GM19463 (cell line): ENCODE measurements around the gene POMT2.

ENCODE experiments used
- ATAC-seq: cut with Tn5 transposase; IDR thresholded peaks from one replicate; pipeline ENCODE4 v1.9.1; 2021; ENCODE audit warnings: mild to moderate bottlenecking, moderate library complexity; ENCODE audit not compliant: unreplicated experiment

The POMT2 gene

GRCh38 chr14:77245820-77246219, 74.9 kb downstream of the POMT2 start:
- ATAC-seq, result no peak

GRCh38 chr14:77243853-77244252, 76.8 kb downstream of the POMT2 start:
- ATAC-seq, result no peak

- ATAC-seq, result no peak
Observed at GRCh38 chr14:77242752-77243151, 77.9 kb downstream of the POMT2 start.

GRCh38 chr14:77241955-77242354, 78.7 kb downstream of the POMT2 start:
- no peak for ATAC-seq

GRCh38 chr14:77240336-77240915, 80.3 kb downstream of the POMT2 start:
- ATAC-seq, result no peak

GRCh38 chr14:77239412-77239811, 81.3 kb downstream of the POMT2 start:
- ATAC-seq, result no peak

GRCh38 chr14:77238996-77239395, 81.7 kb downstream of the POMT2 start:
- ATAC-seq, result no peak

- no peak for ATAC-seq
Observed at GRCh38 chr14:77238356-77238755, 82.3 kb downstream of the POMT2 start.

GRCh38 chr14:77236814-77237213, 83.9 kb downstream of the POMT2 start:
- no peak for ATAC-seq

GRCh38 chr14:77231721-77232120, 89.0 kb downstream of the POMT2 start:
- no peak for ATAC-seq

- ATAC-seq, result no peak
Observed at GRCh38 chr14:77230914-77231313, 89.8 kb downstream of the POMT2 start.

GRCh38 chr14:77228056-77228455, 92.6 kb downstream of the POMT2 start:
- no peak for ATAC-seq

- no peak for ATAC-seq
Observed at GRCh38 chr14:77225892-77226557, 94.7 kb downstream of the POMT2 start.

GRCh38 chr14:77225254-77225653, 95.4 kb downstream of the POMT2 start:
- no peak for ATAC-seq
